ENCODE results near the gene GALNT18. TPM values are rescaled to one million over a fixed set of nuclear protein-coding genes. Genes with fewer than 3 reads are reported as not detected.

The GALNT18 gene
- polyA plus RNA-seq, 1 donor from 2014 or later = 7.6 TPM

DNA sequence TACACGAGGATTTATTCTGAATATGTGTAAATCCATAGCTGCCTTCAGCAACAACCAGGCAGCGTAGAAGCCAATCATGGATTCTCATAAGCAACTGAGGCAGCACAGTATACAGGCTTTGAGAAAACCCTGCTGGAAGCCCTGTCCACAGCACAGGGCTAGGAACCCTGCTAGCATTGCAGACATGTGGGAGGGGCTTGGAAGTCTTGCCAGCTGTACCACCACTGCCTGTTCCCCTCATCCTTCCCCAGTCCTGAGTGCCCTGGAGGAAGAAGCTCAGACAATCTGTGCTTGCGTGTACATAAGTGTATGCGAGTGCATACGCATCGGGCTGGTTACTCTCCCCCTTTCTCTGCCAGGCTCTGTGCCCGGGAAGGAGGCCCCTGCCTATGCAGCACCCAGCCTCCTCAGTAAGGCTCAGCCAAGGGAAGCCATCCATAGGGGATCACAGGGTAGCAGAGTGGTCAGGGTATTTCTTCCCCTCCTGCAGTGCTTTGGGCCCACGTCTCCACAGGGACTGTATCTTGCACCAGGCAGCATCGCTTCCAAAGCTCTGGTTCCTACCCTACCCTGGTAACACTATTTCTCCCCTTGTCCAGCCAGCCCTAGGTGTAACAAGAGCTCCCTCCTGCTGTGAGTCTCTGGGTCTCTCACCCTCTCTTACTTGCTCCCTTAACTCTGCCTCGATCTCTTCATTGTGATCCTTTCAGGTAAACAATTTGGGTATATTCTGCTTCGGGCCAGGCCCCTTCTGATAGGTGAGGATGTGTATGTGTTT lies 90.5 kb downstream of the GALNT18 start:
- no peak overlapping the region for H3K27ac ChIP-seq (ENCODE audit: low read length)
- H3K9me2 ChIP-seq (ENCODE audit: insufficient read depth, low read length) = no peaks in the 10 kb centered on the region

GRCh38 chr11:11528986-11529385 lies 92.8 kb downstream of the GALNT18 start:
- no peaks in the 10 kb centered on the region for H3K36me3 ChIP-seq (ENCODE audit: insufficient read depth, low read length)
- H2AFZ ChIP-seq (ENCODE audit: low read depth, low read length) = no peak overlapping the region
- no peak for TF ChIP-seq RAD21 (conservative IDR thresholded peaks at IDR 0.05)
- TF ChIP-seq POLR2AphosphoS5 (IDR thresholded peaks at IDR 0.05) = no peak
- no peak for TF ChIP-seq EP300 (conservative IDR thresholded peaks at IDR 0.05; ENCODE audit: poor library complexity, severe bottlenecking)
- no peak for TF ChIP-seq SMC3 (conservative IDR thresholded peaks at IDR 0.05; ENCODE audit: poor library complexity)
- no peak for TF ChIP-seq MXI1 (conservative IDR thresholded peaks at IDR 0.05; ENCODE audit: poor library complexity, severe bottlenecking)
- H3F3A ChIP-seq (ENCODE audit: insufficient read depth, low read length, poor library complexity, severe bottlenecking) = no peaks in the 10 kb centered on the region
- no peaks in the 10 kb centered on the region for H3K9me3 ChIP-seq (ENCODE audit: low read length)
- no peak overlapping the region for H3K4me3 ChIP-seq (ENCODE audit: low read length)
- no peaks in the 10 kb centered on the region for H4K20me1 ChIP-seq (ENCODE audit: insufficient read depth)
- H3K27ac ChIP-seq (ENCODE audit: low read length) = no peak overlapping the region
- no peaks in the 10 kb centered on the region for H3K79me2 ChIP-seq (replicated peaks; ENCODE audit: insufficient read depth, low read length)
- H3K4me2 ChIP-seq (ENCODE audit: low read length) = no peak overlapping the region
- no peaks in the 10 kb centered on the region for H3K9me2 ChIP-seq (ENCODE audit: insufficient read depth, low read length)
- no peak overlapping the region for H3K9ac ChIP-seq (ENCODE audit: low read length)
- H3K27me3 ChIP-seq (ENCODE audit: insufficient read depth, low read depth, low read length) = no peaks in the 10 kb centered on the region

More for the DNA sequence above, 90.5 kb downstream of the GALNT18 start:
- Histone ChIP-seq H3K9me3 (ENCODE audit: low read length) (no peaks in the 10 kb centered on the region), H4K20me1 (ENCODE audit: insufficient read depth) (no peaks in the 10 kb centered on the region), H3K79me2 (replicated peaks; ENCODE audit: insufficient read depth, low read length) (no peaks in the 10 kb centered on the region), H3F3A (ENCODE audit: insufficient read depth, low read length, poor library complexity, severe bottlenecking) (no peaks in the 10 kb centered on the region), H3K27me3 (ENCODE audit: insufficient read depth, low read depth, low read length) (no peaks in the 10 kb centered on the region), H3K4me3 (ENCODE audit: low read length) (no peak overlapping the region), H2AFZ (ENCODE audit: low read depth, low read length) (no peak overlapping the region), H3K36me3 (ENCODE audit: insufficient read depth, low read length) (no peaks in the 10 kb centered on the region), H3K9ac (ENCODE audit: low read length) (no peak overlapping the region), H3K4me2 (ENCODE audit: low read length) (no peak overlapping the region)
- TF ChIP-seq EP300 (conservative IDR thresholded peaks at IDR 0.05; ENCODE audit: poor library complexity, severe bottlenecking) = no peak
- no peak for TF ChIP-seq TAF1 (IDR thresholded peaks at IDR 0.05; ENCODE audit: low read depth)
- no peak for TF ChIP-seq EZH2 (IDR thresholded peaks at IDR 0.05; ENCODE audit: borderline replicate concordance, insufficient read depth, low read length, poor library complexity, severe bottlenecking)
- TF ChIP-seq, protein P1, sequence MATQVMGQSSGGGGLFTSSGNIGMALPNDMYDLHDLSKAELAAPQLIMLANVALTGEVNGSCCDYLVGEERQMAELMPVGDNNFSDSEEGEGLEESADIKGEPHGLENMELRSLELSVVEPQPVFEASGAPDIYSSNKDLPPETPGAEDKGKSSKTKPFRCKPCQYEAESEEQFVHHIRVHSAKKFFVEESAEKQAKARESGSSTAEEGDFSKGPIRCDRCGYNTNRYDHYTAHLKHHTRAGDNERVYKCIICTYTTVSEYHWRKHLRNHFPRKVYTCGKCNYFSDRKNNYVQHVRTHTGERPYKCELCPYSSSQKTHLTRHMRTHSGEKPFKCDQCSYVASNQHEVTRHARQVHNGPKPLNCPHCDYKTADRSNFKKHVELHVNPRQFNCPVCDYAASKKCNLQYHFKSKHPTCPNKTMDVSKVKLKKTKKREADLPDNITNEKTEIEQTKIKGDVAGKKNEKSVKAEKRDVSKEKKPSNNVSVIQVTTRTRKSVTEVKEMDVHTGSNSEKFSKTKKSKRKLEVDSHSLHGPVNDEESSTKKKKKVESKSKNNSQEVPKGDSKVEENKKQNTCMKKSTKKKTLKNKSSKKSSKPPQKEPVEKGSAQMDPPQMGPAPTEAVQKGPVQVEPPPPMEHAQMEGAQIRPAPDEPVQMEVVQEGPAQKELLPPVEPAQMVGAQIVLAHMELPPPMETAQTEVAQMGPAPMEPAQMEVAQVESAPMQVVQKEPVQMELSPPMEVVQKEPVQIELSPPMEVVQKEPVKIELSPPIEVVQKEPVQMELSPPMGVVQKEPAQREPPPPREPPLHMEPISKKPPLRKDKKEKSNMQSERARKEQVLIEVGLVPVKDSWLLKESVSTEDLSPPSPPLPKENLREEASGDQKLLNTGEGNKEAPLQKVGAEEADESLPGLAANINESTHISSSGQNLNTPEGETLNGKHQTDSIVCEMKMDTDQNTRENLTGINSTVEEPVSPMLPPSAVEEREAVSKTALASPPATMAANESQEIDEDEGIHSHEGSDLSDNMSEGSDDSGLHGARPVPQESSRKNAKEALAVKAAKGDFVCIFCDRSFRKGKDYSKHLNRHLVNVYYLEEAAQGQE (IDR thresholded peaks at IDR 0.05; ENCODE audit: borderline replicate concordance) = no peak
- no peak for TF ChIP-seq MXI1 (conservative IDR thresholded peaks at IDR 0.05; ENCODE audit: poor library complexity, severe bottlenecking)
- TF ChIP-seq POLR2AphosphoS5 (IDR thresholded peaks at IDR 0.05) = no peak
- no peak for TF ChIP-seq CTCF (IDR thresholded peaks at IDR 0.05; ENCODE audit: poor library complexity, severe bottlenecking)
- no peak for TF ChIP-seq SMC3 (conservative IDR thresholded peaks at IDR 0.05; ENCODE audit: poor library complexity)
- TF ChIP-seq RAD21 (conservative IDR thresholded peaks at IDR 0.05) = no peak

Measured in neural cell (in vitro differentiated cells).